Activated T-helper 17 cell treated with anti-CD3 and anti-CD28 coated beads, Interleukin-2, amount 50 U/mL, for 72 hours (primary cell): ENCODE results near the gene GPRC5C. TPM values are rescaled to one million over a fixed set of nuclear protein-coding genes. Genes with fewer than 3 reads are reported as not detected.

Experiments used
- ATAC-seq: fragments of 150-1000 bp; cut with Tn5 transposase; replicated peaks from 2 replicates; pipeline ENCODE4 v1.10.0; 2021; ENCODE audit warnings: mild to moderate bottlenecking, moderate library complexity
- H3K27ac Mint-ChIP-seq: one replicate; pipeline ENCODE4 v1.8.0; 2022; ENCODE audit warnings: mixed read lengths
- H3K27me3 Mint-ChIP-seq: one replicate; pipeline ENCODE4 v1.8.0; 2022; ENCODE audit warnings: mixed read lengths
- H3K36me3 Mint-ChIP-seq: one replicate; pipeline ENCODE4 v1.8.0; 2022; ENCODE audit warnings: low read depth, mild to moderate bottlenecking, mixed read lengths
- H3K4me1 Mint-ChIP-seq: one replicate; pipeline ENCODE4 v1.8.0; 2022; ENCODE audit warnings: mixed read lengths
- H3K4me3 Mint-ChIP-seq: one replicate; pipeline ENCODE4 v1.8.0; 2022; ENCODE audit warnings: mild to moderate bottlenecking, mixed read lengths
- H3K9me3 Mint-ChIP-seq: one replicate; pipeline ENCODE4 v1.8.0; 2022; ENCODE audit warnings: mixed read lengths
- total RNA-seq, 2 donors: library from RNA; stranded (reverse); gene quantifications; one replicate each; pipeline ENCODE4 v1.2.3, GENCODE V29; 2022

Gene GPRC5C
- 1 to 10 TPM in 1 of 2 donors, not detected in 1; 5.0 TPM for total RNA-seq

- no peaks in the 10 kb centered on the region for H3K9me3 Mint-ChIP-seq
- ATAC-seq: peak; percentile 76
- no peaks in the 10 kb centered on the region for H3K4me1 Mint-ChIP-seq
- H3K36me3 Mint-ChIP-seq: no peaks in the 10 kb centered on the region
- H3K27ac Mint-ChIP-seq: no peak within 1 kb of the TSS
- H3K4me3 Mint-ChIP-seq: peak within 1 kb of the TSS; percentile 46
- H3K27me3 Mint-ChIP-seq: peaks cover 26% of the 10 kb centered on the region
Observed at GRCh38 chr17:74431568-74432423, at the start of gene GPRC5C. Gene GPRC5C, plus strand, starts transcription at chr17:74432088. Its CDS starts 7,689 bp downstream, at chr17:74439777.

DNA sequence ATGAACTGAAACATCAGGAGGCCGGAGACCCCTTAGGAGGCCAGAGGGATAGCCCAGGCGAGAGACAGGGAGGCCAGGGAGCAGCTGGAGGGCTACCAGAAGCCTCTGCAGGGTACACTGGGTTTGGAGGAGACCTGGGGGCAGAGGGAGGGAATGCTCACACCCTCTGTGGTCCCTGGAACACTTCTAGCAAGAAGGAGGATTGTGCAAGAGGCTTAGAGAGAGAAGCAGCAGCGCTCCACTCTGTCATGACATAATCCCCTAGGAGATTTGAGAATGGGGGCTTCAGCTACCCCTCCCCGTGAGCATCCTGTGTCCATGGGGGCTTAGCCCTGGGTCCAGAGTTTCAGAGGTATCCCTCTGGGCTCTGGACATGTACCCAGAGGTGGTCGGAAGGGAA lies 48.7 kb upstream of the GPRC5C start:
- Mint-ChIP-seq H3K4me3 (no peak overlapping the region), H3K36me3 (no peaks in the 10 kb centered on the region), H3K9me3 (no peaks in the 10 kb centered on the region), H3K27ac (no peak overlapping the region), H3K4me1 (no peaks in the 10 kb centered on the region), H3K27me3 (peaks cover 3% of the 10 kb centered on the region)
- no peak for ATAC-seq

DNA sequence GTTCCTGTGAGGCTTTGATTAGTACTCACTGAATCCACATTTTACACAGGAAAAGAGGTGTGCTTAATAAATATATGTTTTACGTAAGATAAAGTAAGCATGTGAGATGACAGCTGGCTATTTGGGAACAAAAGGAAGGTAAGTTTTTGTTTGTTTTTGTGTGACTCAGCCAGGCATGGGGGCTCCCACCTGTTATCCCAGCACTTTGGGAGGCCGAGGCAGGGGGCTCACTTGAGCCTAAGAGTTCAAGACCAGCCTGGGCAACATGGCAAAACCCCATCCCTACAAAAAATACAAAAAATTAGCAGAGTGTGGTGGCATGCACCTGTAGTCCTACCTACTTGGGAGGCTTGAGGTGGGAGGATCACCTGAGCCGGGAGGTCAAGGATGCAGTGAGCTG lies 46.7 kb upstream of the GPRC5C start:
- H3K27me3 Mint-ChIP-seq: peaks cover 3% of the 10 kb centered on the region
- no peaks in the 10 kb centered on the region for H3K9me3 Mint-ChIP-seq
- no peaks in the 10 kb centered on the region for H3K4me1 Mint-ChIP-seq
- no peak overlapping the region for H3K4me3 Mint-ChIP-seq
- H3K27ac Mint-ChIP-seq: no peak overlapping the region
- ATAC-seq: no peak
- no peaks in the 10 kb centered on the region for H3K36me3 Mint-ChIP-seq

DNA sequence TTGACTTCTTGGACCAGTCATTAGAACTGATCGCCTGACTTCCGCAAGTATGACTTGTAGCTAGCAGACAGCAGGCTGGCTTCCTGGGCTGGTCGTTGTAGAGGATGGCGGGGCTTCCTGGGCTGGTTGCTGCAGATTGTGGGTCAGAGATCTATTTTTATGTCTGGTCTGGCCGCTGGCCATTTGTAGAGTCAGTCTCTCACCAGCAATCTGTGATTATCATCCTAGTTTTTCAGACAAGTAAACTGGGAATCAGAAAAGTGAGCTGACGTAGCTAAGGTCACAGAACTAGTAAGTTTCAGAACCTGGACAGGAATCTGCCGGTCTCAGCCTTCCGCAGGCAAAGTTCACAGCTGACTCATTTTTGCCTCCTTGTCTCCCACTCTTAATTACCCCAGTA lies 45.5 kb upstream of the GPRC5C start:
- Mint-ChIP-seq H3K9me3 (no peaks in the 10 kb centered on the region), H3K4me1 (no peaks in the 10 kb centered on the region), H3K4me3 (no peak overlapping the region), H3K27ac (no peak overlapping the region), H3K27me3 (peaks cover 3% of the 10 kb centered on the region), H3K36me3 (no peaks in the 10 kb centered on the region)
- no peak for ATAC-seq

GRCh38 chr17:74387365-74388218 lies 44.3 kb upstream of the GPRC5C start:
- Mint-ChIP-seq H3K9me3 (no peaks in the 10 kb centered on the region), H3K4me3 (no peak overlapping the region), H3K36me3 (no peaks in the 10 kb centered on the region), H3K27ac (no peak overlapping the region), H3K4me1 (no peaks in the 10 kb centered on the region), H3K27me3 (peaks cover 3% of the 10 kb centered on the region)
- ATAC-seq: no peak

- no peaks in the 10 kb centered on the region for H3K36me3 Mint-ChIP-seq
- H3K27me3 Mint-ChIP-seq: peaks cover 3% of the 10 kb centered on the region
- no peak overlapping the region for H3K4me3 Mint-ChIP-seq
- H3K27ac Mint-ChIP-seq: peak overlapping the region; percentile 13
- no peaks in the 10 kb centered on the region for H3K4me1 Mint-ChIP-seq
- no peaks in the 10 kb centered on the region for H3K9me3 Mint-ChIP-seq
- no peak for ATAC-seq
Observed at GRCh38 chr17:74389084-74389753, 42.7 kb upstream of the GPRC5C start.

DNA sequence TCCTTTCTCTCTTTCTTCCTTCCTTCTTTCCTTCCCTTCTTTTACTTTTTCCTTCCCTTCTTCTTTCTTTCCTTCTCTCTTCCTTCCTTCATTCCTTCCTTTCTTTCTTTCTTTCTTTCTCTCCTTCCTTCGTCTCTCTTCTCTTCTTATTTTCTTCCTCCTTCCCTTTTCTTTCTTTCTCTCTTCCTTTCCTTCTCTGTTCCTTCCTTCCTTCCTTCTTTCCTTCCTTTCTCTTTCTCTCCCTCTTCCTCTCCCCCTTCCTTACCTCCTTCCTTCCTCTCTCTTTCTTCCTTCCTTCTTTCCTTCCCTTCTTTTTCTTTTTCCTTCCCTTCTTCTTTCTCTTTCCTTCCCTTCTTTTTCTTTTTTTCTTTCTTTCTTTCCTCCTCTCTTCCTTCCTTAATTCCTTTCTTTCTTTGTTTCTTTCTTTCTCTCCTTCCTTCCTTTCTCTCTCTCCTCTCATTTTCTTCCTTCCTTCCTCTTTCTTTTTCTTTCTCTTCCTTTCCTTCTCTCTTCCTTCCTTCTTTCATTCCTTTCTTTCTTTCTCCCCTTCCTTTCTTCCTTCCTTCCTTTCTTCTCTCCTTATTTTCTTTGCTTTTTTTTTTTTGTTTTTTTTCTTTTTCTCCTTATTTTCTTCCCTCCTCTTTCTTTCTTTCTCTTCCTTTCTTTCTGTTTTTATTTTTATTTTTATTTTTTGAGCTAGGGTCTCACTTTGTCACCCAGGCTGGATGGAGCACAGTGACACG lies 41.8 kb upstream of the GPRC5C start:
- Mint-ChIP-seq H3K4me3 (no peak overlapping the region), H3K36me3 (no peaks in the 10 kb centered on the region), H3K4me1 (no peaks in the 10 kb centered on the region), H3K27me3 (no peaks in the 10 kb centered on the region), H3K9me3 (no peaks in the 10 kb centered on the region), H3K27ac (peak overlapping the region; percentile 13)
- ATAC-seq: no peak

DNA sequence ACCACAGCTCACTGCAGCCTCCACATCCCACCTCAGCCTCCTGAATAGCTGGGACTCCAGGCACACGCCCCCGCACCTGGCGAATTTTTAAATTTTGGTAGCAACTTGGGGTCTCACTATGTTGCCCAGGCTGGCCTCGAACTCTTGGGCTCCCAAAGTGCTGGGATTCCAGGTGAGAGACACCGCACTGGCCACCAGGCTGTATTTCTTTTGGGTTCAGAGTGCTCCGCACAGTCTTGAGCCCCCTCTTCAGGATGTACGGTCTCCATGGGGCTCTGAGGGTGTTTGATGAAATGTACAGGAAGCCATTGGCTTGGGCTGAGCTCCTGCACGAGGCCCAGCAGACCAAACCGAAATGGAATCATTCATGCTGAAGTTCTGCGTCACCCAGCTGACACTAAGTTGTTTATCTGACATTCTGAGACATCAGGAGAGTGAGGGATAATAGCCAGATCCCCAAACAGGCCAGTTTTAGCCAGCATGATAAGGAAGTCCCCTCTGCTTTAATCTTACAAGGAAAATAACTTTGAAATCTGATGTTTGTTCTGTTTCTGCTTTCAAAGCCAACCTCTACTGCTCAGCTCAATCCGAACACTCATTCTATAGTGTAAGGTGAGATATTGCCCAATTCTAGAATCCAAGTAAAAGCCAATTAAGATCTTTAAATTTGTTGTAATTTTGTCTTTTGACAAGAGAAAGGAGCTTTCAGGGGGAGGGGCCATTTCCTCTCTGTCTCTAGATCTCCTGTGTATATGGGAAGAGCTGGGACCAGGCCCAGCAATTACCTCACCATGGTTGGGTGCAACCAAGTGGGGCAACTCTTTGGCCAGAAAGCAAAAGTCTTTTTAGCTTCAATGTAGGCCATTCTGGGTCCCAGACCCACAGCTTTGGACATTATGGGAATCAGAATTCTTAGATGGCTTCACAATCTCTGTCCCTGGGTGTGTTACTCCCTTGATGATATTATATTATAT lies 40.9 kb upstream of the GPRC5C start:
- no peaks in the 10 kb centered on the region for H3K4me1 Mint-ChIP-seq
- ATAC-seq: no peak
- no peak overlapping the region for H3K4me3 Mint-ChIP-seq
- H3K9me3 Mint-ChIP-seq: no peaks in the 10 kb centered on the region
- H3K27ac Mint-ChIP-seq: no peak overlapping the region
- H3K27me3 Mint-ChIP-seq: no peaks in the 10 kb centered on the region
- H3K36me3 Mint-ChIP-seq: no peaks in the 10 kb centered on the region

DNA sequence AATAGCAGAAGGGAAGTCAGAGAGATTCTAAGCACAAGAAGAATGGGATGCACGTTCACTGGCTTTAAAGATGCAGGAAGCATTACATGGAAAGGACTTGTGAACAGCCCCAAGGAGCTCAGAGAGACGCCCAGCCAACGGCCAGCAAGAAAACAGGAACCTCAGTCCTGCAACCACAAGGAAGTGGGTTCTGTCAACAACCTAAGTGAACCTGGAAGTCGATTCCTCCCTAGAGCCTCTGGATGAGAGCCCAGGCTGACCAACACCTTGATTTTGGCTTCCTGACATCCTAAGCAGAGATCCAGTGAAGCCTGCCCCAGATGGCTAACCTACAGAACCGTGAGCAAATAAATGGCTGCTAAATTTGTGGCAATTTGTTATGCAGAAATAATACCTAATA lies 40.1 kb upstream of the GPRC5C start:
- Mint-ChIP-seq H3K9me3 (no peaks in the 10 kb centered on the region), H3K36me3 (no peaks in the 10 kb centered on the region), H3K4me1 (no peaks in the 10 kb centered on the region), H3K27ac (no peak overlapping the region), H3K27me3 (no peaks in the 10 kb centered on the region), H3K4me3 (no peak overlapping the region)
- ATAC-seq: no peak

DNA sequence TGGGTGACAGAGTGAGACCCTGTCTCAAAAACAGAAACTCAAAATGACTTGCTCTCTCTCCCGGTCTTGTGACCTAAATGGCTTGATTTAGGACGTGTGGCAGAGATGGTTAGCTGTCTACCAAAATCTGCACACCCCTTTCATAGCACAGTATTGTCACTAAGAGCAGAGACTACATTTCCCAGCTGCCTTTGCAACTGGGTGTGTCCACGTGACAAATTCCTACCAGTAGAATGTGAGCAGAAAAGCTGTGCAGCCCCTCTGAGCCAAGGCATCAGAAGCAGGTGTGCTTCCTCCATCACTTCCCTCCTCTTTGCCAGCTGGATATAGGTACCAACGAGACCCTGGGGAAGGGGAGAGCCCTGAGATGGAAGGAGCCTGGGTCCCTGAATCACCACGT lies 39.0 kb upstream of the GPRC5C start:
- Mint-ChIP-seq H3K27me3 (no peaks in the 10 kb centered on the region), H3K27ac (no peak overlapping the region), H3K4me3 (no peak overlapping the region), H3K9me3 (no peaks in the 10 kb centered on the region), H3K4me1 (no peaks in the 10 kb centered on the region), H3K36me3 (no peaks in the 10 kb centered on the region)
- ATAC-seq: no peak

DNA sequence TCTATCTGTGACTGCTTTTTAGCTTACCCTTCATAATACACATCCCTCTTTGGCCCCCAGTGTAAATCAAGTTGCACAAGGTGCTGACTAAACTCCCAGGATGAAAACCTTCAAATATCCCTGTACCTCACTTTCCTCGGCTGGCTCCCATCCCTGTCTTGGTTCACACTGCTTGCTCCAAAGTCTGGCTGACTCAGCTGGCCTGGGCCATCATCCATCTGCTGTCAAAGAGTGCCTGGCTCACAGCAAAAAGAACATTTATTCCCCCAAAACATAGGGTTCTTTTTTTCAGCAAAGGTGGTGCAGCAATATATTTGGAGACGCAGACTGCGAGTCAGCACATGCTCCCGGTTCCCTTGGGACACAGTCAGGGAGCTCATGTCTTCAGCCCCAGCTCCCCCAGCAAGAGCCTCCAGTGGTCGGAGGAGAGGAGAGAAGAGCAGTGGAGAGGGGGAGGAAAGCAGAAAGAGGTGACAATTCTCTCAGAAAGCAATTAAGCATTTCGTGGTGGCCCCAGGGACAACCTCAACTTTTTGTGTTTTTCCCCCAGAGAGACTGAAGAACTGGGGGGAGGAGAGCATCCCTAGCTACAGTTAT lies 38.4 kb upstream of the GPRC5C start:
- Mint-ChIP-seq H3K9me3 (no peaks in the 10 kb centered on the region), H3K4me1 (no peaks in the 10 kb centered on the region), H3K27me3 (no peaks in the 10 kb centered on the region), H3K36me3 (no peaks in the 10 kb centered on the region), H3K4me3 (no peak overlapping the region), H3K27ac (no peak overlapping the region)
- ATAC-seq: no peak

DNA sequence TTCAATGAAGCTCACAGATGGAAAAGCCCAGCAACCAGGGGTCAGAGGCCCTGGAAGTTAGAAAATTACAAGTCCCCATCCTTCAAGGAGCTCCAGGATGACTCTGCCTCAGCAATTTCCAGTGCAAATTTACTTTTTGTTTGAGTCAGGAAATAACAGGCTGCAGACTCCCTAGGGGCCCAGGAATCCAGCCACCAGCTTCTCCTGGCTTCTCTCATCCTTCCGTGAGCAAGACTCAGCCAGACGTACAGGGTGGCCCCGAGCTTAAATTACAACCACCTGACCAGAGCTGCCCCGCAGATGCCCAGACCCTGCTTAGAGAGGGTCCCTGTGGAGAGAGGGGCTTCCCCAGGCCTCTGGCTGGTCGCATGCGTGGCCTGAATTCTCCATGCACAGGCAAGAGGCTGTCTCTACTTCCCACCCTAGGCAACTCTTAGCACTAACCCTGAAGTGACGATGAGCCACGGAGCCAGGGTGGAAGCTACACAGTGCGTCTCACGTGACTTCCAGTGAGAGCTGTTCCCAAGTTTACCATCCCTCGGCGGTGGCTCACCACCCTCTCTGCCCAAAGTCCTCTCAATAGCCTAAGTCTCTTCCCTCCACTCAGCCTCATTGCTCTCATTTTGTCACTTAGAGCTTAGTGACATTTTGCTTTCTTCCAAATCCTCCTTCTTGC lies 37.5 kb upstream of the GPRC5C start:
- no peak for ATAC-seq
- no peaks in the 10 kb centered on the region for H3K27me3 Mint-ChIP-seq
- H3K4me3 Mint-ChIP-seq: no peak overlapping the region
- no peaks in the 10 kb centered on the region for H3K4me1 Mint-ChIP-seq
- H3K36me3 Mint-ChIP-seq: no peaks in the 10 kb centered on the region
- H3K27ac Mint-ChIP-seq: no peak overlapping the region
- no peaks in the 10 kb centered on the region for H3K9me3 Mint-ChIP-seq
